ENCODE results near the gene CALML3.

DNA sequence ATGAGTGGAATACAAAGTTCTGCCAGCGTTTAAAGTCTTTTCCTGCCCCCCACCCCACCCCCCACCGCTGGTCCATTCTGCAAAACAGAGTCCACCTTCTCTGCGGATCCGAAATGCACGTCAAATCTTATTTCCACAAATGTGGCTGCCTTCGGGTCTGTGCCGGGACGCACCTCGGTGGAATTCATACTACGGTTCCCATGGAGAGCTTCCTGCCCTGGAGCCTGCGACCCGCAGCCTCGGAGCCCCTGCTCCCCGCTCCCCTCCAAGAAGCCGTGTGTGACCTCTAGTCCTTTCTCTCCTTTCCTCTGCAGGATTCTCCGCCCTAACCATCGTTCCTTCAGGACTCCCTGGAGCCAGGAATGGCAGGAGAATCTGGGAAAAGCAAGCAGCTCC lies 12.9 kb upstream of the CALML3 start:
- TF ChIP-seq POLR2A (IDR thresholded peaks at IDR 0.05) = no peak
- TF ChIP-seq, protein P1, sequence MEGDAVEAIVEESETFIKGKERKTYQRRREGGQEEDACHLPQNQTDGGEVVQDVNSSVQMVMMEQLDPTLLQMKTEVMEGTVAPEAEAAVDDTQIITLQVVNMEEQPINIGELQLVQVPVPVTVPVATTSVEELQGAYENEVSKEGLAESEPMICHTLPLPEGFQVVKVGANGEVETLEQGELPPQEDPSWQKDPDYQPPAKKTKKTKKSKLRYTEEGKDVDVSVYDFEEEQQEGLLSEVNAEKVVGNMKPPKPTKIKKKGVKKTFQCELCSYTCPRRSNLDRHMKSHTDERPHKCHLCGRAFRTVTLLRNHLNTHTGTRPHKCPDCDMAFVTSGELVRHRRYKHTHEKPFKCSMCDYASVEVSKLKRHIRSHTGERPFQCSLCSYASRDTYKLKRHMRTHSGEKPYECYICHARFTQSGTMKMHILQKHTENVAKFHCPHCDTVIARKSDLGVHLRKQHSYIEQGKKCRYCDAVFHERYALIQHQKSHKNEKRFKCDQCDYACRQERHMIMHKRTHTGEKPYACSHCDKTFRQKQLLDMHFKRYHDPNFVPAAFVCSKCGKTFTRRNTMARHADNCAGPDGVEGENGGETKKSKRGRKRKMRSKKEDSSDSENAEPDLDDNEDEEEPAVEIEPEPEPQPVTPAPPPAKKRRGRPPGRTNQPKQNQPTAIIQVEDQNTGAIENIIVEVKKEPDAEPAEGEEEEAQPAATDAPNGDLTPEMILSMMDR (IDR thresholded peaks at IDR 0.05) = no peak
